GM18505 (cell line): ENCODE data around the gene CST9.
"Not testable (repeated sequence)": the region's sequence is repeated elsewhere in the genome, so short reads cannot be mapped to it uniquely, and the experiment has no call there.

Source experiments
- ATAC-seq: cut with Tn5 transposase; IDR thresholded peaks from one replicate; pipeline ENCODE4 v1.9.1; 2021; ENCODE audit not compliant: unreplicated experiment
- POLR2A ChIP-seq: IDR thresholded peaks from 4 replicates; pipeline ENCODE4 v1.6.1; 2011; ENCODE audit warnings: borderline replicate concordance; ENCODE audit not compliant: insufficient read depth, insufficient read length; ENCODE audit errors: extremely low read depth

CST9 gene

GRCh38 chr20:23643659-23644058 is 37.9 kb upstream of the CST9 start:
- ATAC-seq = peak; percentile 48
- TF ChIP-seq POLR2A = no peak

GRCh38 chr20:23641936-23642751 is 36.4 kb upstream of the CST9 start:
- TF ChIP-seq POLR2A = no peak
- ATAC-seq = no peak

- ATAC-seq = no peak
Observed at GRCh38 chr20:23640671-23641667, 35.3 kb upstream of the CST9 start.

GRCh38 chr20:23640018-23640601 is 34.4 kb upstream of the CST9 start:
- TF ChIP-seq POLR2A = no peak
- no peak for ATAC-seq

More at GRCh38 chr20:23640671-23641667, 35.3 kb upstream of the CST9 start:
- TF ChIP-seq POLR2A = no peak

- no peak for TF ChIP-seq POLR2A
Observed at GRCh38 chr20:23639490-23639958, 33.8 kb upstream of the CST9 start.

GRCh38 chr20:23638309-23638708 is 32.6 kb upstream of the CST9 start:
- TF ChIP-seq POLR2A = no peak
- no peak for ATAC-seq

More at GRCh38 chr20:23639490-23639958, 33.8 kb upstream of the CST9 start:
- no peak for ATAC-seq

GRCh38 chr20:23637282-23638221 is 31.8 kb upstream of the CST9 start, which contains the start of gene CST3:
CST3 (minus strand) TSS chr20:23637955; CDS start chr20:23637862, 93 bp downstream.
- ATAC-seq = peak; percentile 60
- TF ChIP-seq POLR2A = peak; percentile 74

- no peak for ATAC-seq
- TF ChIP-seq POLR2A = no peak
Observed at GRCh38 chr20:23636908-23637281, 31.2 kb upstream of the CST9 start.

GRCh38 chr20:23636182-23636907 is 30.6 kb upstream of the CST9 start:
- ATAC-seq = no peak
- TF ChIP-seq POLR2A = no peak

GRCh38 chr20:23635768-23636090 is 30.0 kb upstream of the CST9 start:
- not testable (repeated sequence) for ATAC-seq

GRCh38 chr20:23634985-23635767 is 29.5 kb upstream of the CST9 start:
- no peak for TF ChIP-seq POLR2A
- no peak for ATAC-seq

GRCh38 chr20:23634044-23634801 is 28.5 kb upstream of the CST9 start:
- no peak for TF ChIP-seq POLR2A
- no peak for ATAC-seq
